A549 treated with Mapracorat at 1 μM for 4 hours (cell line): ENCODE results near the gene RTN4. TPM values are rescaled to one million over a fixed set of nuclear protein-coding genes. Genes with fewer than 3 reads are reported as not detected.

Source experiments
- total RNA-seq: library from RNA; stranded (reverse); fragments of 200-300 nt; extraction: Qiagen RNA extraction; gene quantifications from 5 replicates; pipeline ENCODE4 v1.2.3, GENCODE V29; 2022

RTN4 gene
- total RNA-seq, result 421 to 529 TPM (median 495 TPM) in 5 replicates

GRCh38 chr2:55050100-55050994 is at the start of gene RTN4:
Gene RTN4 (minus strand): TSS chr2:55050451. CDS start chr2:55050300, 151 bp downstream.

Other genes starting within 250 kb of the RTN4 start
- 1.4 to 3.5 TPM (median 1.9 TPM) in 5 replicates for gene CLHC1, start 181.8 kb upstream of the RTN4 start, total RNA-seq
- 2,611 to 3,269 TPM (median 2,741 TPM) in 5 replicates for gene RPS27A, start 182.2 kb upstream of the RTN4 start, total RNA-seq
- 39.5 to 46.3 TPM (median 40.8 TPM) in 5 replicates for gene MTIF2, start 218.8 kb upstream of the RTN4 start, total RNA-seq